DOHH2 (cell line): ENCODE measurements around the gene ETF1.

Experiments used
- H3F3A ChIP-seq: fragments of 200-600 bp; sonication (generic), shearing (Covaris generic); 2 replicates; pipeline ENCODE4 v1.6.0; 2016; ENCODE audit warnings: antibody characterized with exemption, mild to moderate bottlenecking; ENCODE audit not compliant: control insufficient read depth, insufficient read depth
- H3K27ac ChIP-seq: fragments of 200-600 bp; sonication (generic); 2 replicates; pipeline ENCODE4 v1.5.1; 2014; ENCODE audit warnings: low read depth, mild to moderate bottlenecking, low read length, moderate library complexity
- H3K27me3 ChIP-seq: fragments of 200-600 bp; sonication (generic); 2 replicates; pipeline ENCODE4 v1.6.1; 2014; ENCODE audit warnings: mild to moderate bottlenecking, low read length, mixed read lengths; ENCODE audit not compliant: control insufficient read depth
- H3K36me3 ChIP-seq: fragments of 200-600 bp; sonication (generic); 2 replicates; pipeline ENCODE4 v1.6.1; 2014; ENCODE audit warnings: mild to moderate bottlenecking, low read length, moderate library complexity, mixed read lengths; ENCODE audit not compliant: control insufficient read depth
- H3K4me1 ChIP-seq: fragments of 200-600 bp; sonication (generic); 2 replicates; pipeline ENCODE4 v1.6.1; 2014; ENCODE audit warnings: mild to moderate bottlenecking, low read length, mixed read lengths; ENCODE audit not compliant: control insufficient read depth
- H3K4me2 ChIP-seq: fragments of 200-600 bp; sonication (generic); 2 replicates; pipeline ENCODE4 v1.6.0; 2014; ENCODE audit warnings: mild to moderate bottlenecking, low read length, moderate library complexity
- H3K4me3 ChIP-seq: fragments of 200-600 bp; sonication (generic); 2 replicates; pipeline ENCODE4 v1.5.1; 2014; ENCODE audit warnings: mild to moderate bottlenecking, low read length, mixed read lengths
- H3K79me2 ChIP-seq: fragments of 200-600 bp; sonication (generic); 2 replicates; pipeline ENCODE4 v1.6.1; 2014; ENCODE audit warnings: mild to moderate bottlenecking, low read length, mixed read lengths; ENCODE audit not compliant: control insufficient read depth
- H3K9me2 ChIP-seq: fragments of 200-600 bp; sonication (generic); replicated peaks from 2 replicates; pipeline ENCODE4 v1.6.1; 2014; ENCODE audit warnings: mild to moderate bottlenecking, low read length, mixed read lengths; ENCODE audit not compliant: control insufficient read depth
- H3K9me3 ChIP-seq: fragments of 200-600 bp; sonication (generic); 2 replicates; pipeline ENCODE4 v1.6.1; 2014; ENCODE audit warnings: antibody characterized with exemption, low read length, mixed read lengths; ENCODE audit not compliant: control insufficient read depth, insufficient read depth
- H4K20me1 ChIP-seq: fragments of 200-600 bp; sonication (generic); 2 replicates; pipeline ENCODE4 v1.6.0; 2014; ENCODE audit warnings: low read depth, mild to moderate bottlenecking, antibody characterized with exemption, low read length, moderate library complexity; ENCODE audit not compliant: control insufficient read depth, insufficient read depth
- CTCF ChIP-seq: fragments of 200-600 bp; sonication (generic); IDR thresholded peaks from one replicate; pipeline ENCODE4 v1.5.1; 2014; ENCODE audit warnings: antibody characterized with exemption, mild to moderate bottlenecking, low read depth, low read length; ENCODE audit not compliant: poor library complexity, severe bottlenecking
- EZH2phosphoT487 ChIP-seq: fragments of 200-600 bp; sonication (generic); IDR thresholded peaks from 2 replicates; pipeline ENCODE4 v1.6.1; 2017; ENCODE audit warnings: borderline replicate concordance, mild to moderate bottlenecking, antibody characterized with exemption, low read length, moderate library complexity, mixed read lengths

ETF1 gene

GRCh38 chr5:138573223-138573622, 30.2 kb upstream of the ETF1 start:
- Histone ChIP-seq H3K36me3 (peaks cover 68% of the 10 kb centered on the region), H3K27ac (no peak overlapping the region), H3K9me2 (no peaks in the 10 kb centered on the region), H3K79me2 (peaks cover 72% of the 10 kb centered on the region), H3K9me3 (no peaks in the 10 kb centered on the region), H3F3A (peaks cover 10% of the 10 kb centered on the region), H3K4me1 (peaks cover 36% of the 10 kb centered on the region), H3K4me2 (peak overlapping the region; percentile 76), H3K4me3 (no peak overlapping the region), H4K20me1 (no peaks in the 10 kb centered on the region; the same call in 1 of the 2 replicates), H3K27me3 (no peaks in the 10 kb centered on the region)
- no peak for TF ChIP-seq CTCF
- TF ChIP-seq EZH2phosphoT487, result no peak

- peaks cover 92% of the 10 kb centered on the region for H3K36me3 ChIP-seq
- no peaks in the 10 kb centered on the region for H3K27me3 ChIP-seq
- peaks cover 95% of the 10 kb centered on the region for H3K79me2 ChIP-seq
- peaks cover 7% of the 10 kb centered on the region; the same call in 1 of the 2 replicates for H4K20me1 ChIP-seq
- H3F3A ChIP-seq, result peaks cover 15% of the 10 kb centered on the region
- H3K4me3 ChIP-seq, result no peak overlapping the region
- no peaks in the 10 kb centered on the region for H3K9me3 ChIP-seq
- H3K4me2 ChIP-seq, result no peak overlapping the region
- no peak overlapping the region for H3K27ac ChIP-seq
- no peak for TF ChIP-seq EZH2phosphoT487
- TF ChIP-seq CTCF, result no peak
- peaks cover 12% of the 10 kb centered on the region for H3K4me1 ChIP-seq
- H3K9me2 ChIP-seq, result no peaks in the 10 kb centered on the region
Measured at GRCh38 chr5:138570871-138571270, 27.8 kb upstream of the ETF1 start.

GRCh38 chr5:138569782-138570181, 26.7 kb upstream of the ETF1 start:
- H3K4me1 ChIP-seq, result peaks cover 10% of the 10 kb centered on the region
- peaks cover 14% of the 10 kb centered on the region; the same call in 1 of the 2 replicates for H4K20me1 ChIP-seq
- H3K4me2 ChIP-seq, result no peak overlapping the region

More at GRCh38 chr5:138569782-138570181, 26.7 kb upstream of the ETF1 start:
- peaks cover 99% of the 10 kb centered on the region for H3K36me3 ChIP-seq
- no peaks in the 10 kb centered on the region for H3K9me3 ChIP-seq
- TF ChIP-seq EZH2phosphoT487, result no peak
- no peak for TF ChIP-seq CTCF
- H3K27me3 ChIP-seq, result no peaks in the 10 kb centered on the region
- no peak overlapping the region for H3K4me3 ChIP-seq
- H3F3A ChIP-seq, result peaks cover 15% of the 10 kb centered on the region
- no peak overlapping the region for H3K27ac ChIP-seq
- peaks cover 99% of the 10 kb centered on the region for H3K79me2 ChIP-seq
- H3K9me2 ChIP-seq, result no peaks in the 10 kb centered on the region
